Esophagus squamous epithelium (tissue), 5 donors: ENCODE data around the gene CRYBB1. TPM values are rescaled to one million over a fixed set of nuclear protein-coding genes. Genes with fewer than 3 reads are reported as not detected.

Source experiments
- DNase-seq: peaks from one replicate; lab custom pipeline; 2025; lab: John Stamatoyannopoulos, UW
- H3K27ac ChIP-seq, 4 donors: fragments of 200-600 bp; sonication (generic); one replicate each; pipeline ENCODE4 v1.5.1; 2016 to 2019; ENCODE audit warnings: mild to moderate bottlenecking in 1 of 4
- H3K27me3 ChIP-seq, 4 donors: fragments of 200-600 bp; sonication (generic); 1 replicate in 3 of 4; 2 replicates in 1 of 4; pipeline versions ENCODE4 v1.5.1 to v1.6.0; 2017 to 2021; ENCODE audit warnings: antibody characterized with exemption in 1 of 4
- H3K36me3 ChIP-seq, 3 donors: fragments of 200-600 bp; sonication (generic); one replicate each; pipeline ENCODE4 v1.5.1; 2016 to 2019
- H3K4me1 ChIP-seq, 3 donors: fragments of 200-600 bp; sonication (generic); one replicate each; pipeline ENCODE4 v1.5.1; 2017 to 2019
- H3K4me3 ChIP-seq, 4 donors: fragments of 200-600 bp; sonication (generic); 1 replicate in 3 of 4; 2 replicates in 1 of 4; pipeline ENCODE4 v1.5.1; 2016 to 2019; ENCODE audit warnings: mild to moderate bottlenecking in 2 of 4, moderate library complexity in 1 of 4
- H3K9me3 ChIP-seq, 3 donors: fragments of 200-600 bp; sonication (generic); one replicate each; pipeline ENCODE4 v1.5.1; 2016 to 2019
- CTCF ChIP-seq, 6 experiments: fragments of 450-650 bp in 4 of 6; fragments of 200-600 bp in 2 of 6; sonication (generic) in 2 of 6; IDR thresholded peaks; one replicate each; pipeline ENCODE4 v1.5.1; 2016 to 2019; ENCODE audit warnings: antibody characterized with exemption in 6 of 6, mild to moderate bottlenecking in 4 of 6, moderate library complexity in 4 of 6
- POLR2A ChIP-seq, 4 donors: fragments of 450-650 bp; IDR thresholded peaks; one replicate each; pipeline ENCODE4 v1.6.1; 2017; ENCODE audit warnings: antibody characterized with exemption in 4 of 4, mild to moderate bottlenecking in 4 of 4, moderate library complexity in 3 of 4
- WGBS, 2 donors: methylation state at CpG; one replicate each; pipeline ENCODE4 v1.1.5; 2018; 5-methylcytosine and 5-hydroxymethylcytosine counted together
- intact Hi-C: fragments of 100-400 bp; cut with DNase I; formaldehyde crosslinking; loops from one replicate; pipeline ENCODE4 v1.15.0; 2022
- total RNA-seq, 4 donors: library from RNA; depleted of rRNA; stranded (reverse); fragments of >200 nt; gene quantifications; one replicate each; pipeline ENCODE4 v1.1.0, GENCODE V29; 2016
- donor health status: DM: yes; HTN: yes; CAD: no.

The CRYBB1 gene
- total RNA-seq, 4 donors from 2014 or later = 0.95 TPM; not detected in 3

GRCh38 chr22:26609287-26609686 lies 8.5 kb downstream of the CRYBB1 start:
- 80 to 87% methylated on average over 2 of the region's 2 CpGs for WGBS, 2 donors
- Histone ChIP-seq H3K4me1 (no peaks in the 10 kb centered on the region), H3K4me3 (no peak overlapping the region), H3K27ac (no peak overlapping the region), H3K36me3 (no peaks in the 10 kb centered on the region), H3K9me3 (no peaks in the 10 kb centered on the region), H3K27me3 (peaks cover 0 to 24% (median 2%) of the 10 kb centered on the region in 4 donors)
- DNase-seq = no peak
- TF ChIP-seq POLR2A (IDR thresholded peaks at IDR 0.05) = no peak
- no peak for TF ChIP-seq CTCF (IDR thresholded peaks at IDR 0.05)
- intact Hi-C loops = no loop called here

- H3K36me3 ChIP-seq = no peaks in the 10 kb centered on the region
- WGBS, 2 donors = 32 to 33% methylated on average over 2 of the region's 2 CpGs
- DNase-seq = no peak
- no peaks in the 10 kb centered on the region for H3K4me1 ChIP-seq
- H3K9me3 ChIP-seq = no peaks in the 10 kb centered on the region
- H3K27me3 ChIP-seq = peaks cover 0 to 15% (median 2%) of the 10 kb centered on the region in 4 donors
- intact Hi-C loops = no loop called here
- TF ChIP-seq POLR2A (IDR thresholded peaks at IDR 0.05) = no peak
- TF ChIP-seq CTCF (IDR thresholded peaks at IDR 0.05) = no peak
- H3K4me3 ChIP-seq = no peak overlapping the region
- no peak overlapping the region for H3K27ac ChIP-seq
These were observed 9.7 kb downstream of the CRYBB1 start for GRCh38 chr22:26608129-26608528.

GRCh38 chr22:26606611-26607010 lies 11.2 kb downstream of the CRYBB1 start:
- WGBS, 2 donors = 61 to 77% methylated on average over 4 of the region's 4 CpGs

GRCh38 chr22:26604368-26604767 lies 13.5 kb downstream of the CRYBB1 start:
- H3K4me3 ChIP-seq = no peak overlapping the region
- H3K4me1 ChIP-seq = no peaks in the 10 kb centered on the region
- H3K27me3 ChIP-seq = peaks cover 0 to 4% (median 0%) of the 10 kb centered on the region in 4 donors
- H3K9me3 ChIP-seq = no peaks in the 10 kb centered on the region
- no peak overlapping the region for H3K27ac ChIP-seq
- DNase-seq = no peak
- WGBS, 2 donors = 85 to 100% methylated on average over 1 of the region's 1 CpG
- TF ChIP-seq POLR2A (IDR thresholded peaks at IDR 0.05) = no peak
- no peaks in the 10 kb centered on the region for H3K36me3 ChIP-seq
- intact Hi-C loops = no loop called here

More at GRCh38 chr22:26606611-26607010, 11.2 kb downstream of the CRYBB1 start:
- peaks cover 0 to under 1% (median 0%) of the 10 kb centered on the region in 4 donors for H3K27me3 ChIP-seq
- no peaks in the 10 kb centered on the region for H3K9me3 ChIP-seq
- no peaks in the 10 kb centered on the region for H3K36me3 ChIP-seq
- no peak for TF ChIP-seq CTCF (IDR thresholded peaks at IDR 0.05)
- no peak for TF ChIP-seq POLR2A (IDR thresholded peaks at IDR 0.05)
- DNase-seq = no peak
- H3K27ac ChIP-seq = no peak overlapping the region
- no peaks in the 10 kb centered on the region for H3K4me1 ChIP-seq
- intact Hi-C loops = no loop called here
- H3K4me3 ChIP-seq = no peak overlapping the region

GRCh38 chr22:26602127-26602526 lies 15.7 kb downstream of the CRYBB1 start:
- TF ChIP-seq CTCF (IDR thresholded peaks at IDR 0.05) (no peak), POLR2A (IDR thresholded peaks at IDR 0.05) (no peak)
- Histone ChIP-seq H3K36me3 (no peaks in the 10 kb centered on the region), H3K27ac (no peak overlapping the region), H3K9me3 (no peaks in the 10 kb centered on the region), H3K27me3 (peaks cover 0 to 23% (median 0%) of the 10 kb centered on the region in 4 donors), H3K4me1 (no peaks in the 10 kb centered on the region), H3K4me3 (no peak overlapping the region)
- no peak for DNase-seq
- WGBS, 2 donors = 79 to 80% methylated on average over 4 of the region's 4 CpGs
- intact Hi-C loops = no loop called here

- Histone ChIP-seq H3K4me1 (no peaks in the 10 kb centered on the region), H3K27me3 (peaks cover 0 to 24% (median 0%) of the 10 kb centered on the region in 4 donors), H3K4me3 (no peak overlapping the region), H3K27ac (no peak overlapping the region), H3K9me3 (no peaks in the 10 kb centered on the region), H3K36me3 (no peaks in the 10 kb centered on the region)
- TF ChIP-seq POLR2A (IDR thresholded peaks at IDR 0.05) = no peak
- TF ChIP-seq CTCF (IDR thresholded peaks at IDR 0.05) = no peak
- WGBS, 2 donors = 94 to 98% methylated on average over 3 to 11 of the region's 12 CpGs
- no peak for DNase-seq
- intact Hi-C loops = no loop called here
These were observed 16.1 kb downstream of the CRYBB1 start for GRCh38 chr22:26601726-26602125.
